Fibroblast of lung (primary cell): Measurements from ENCODE around the gene DOCK4. TPM values are rescaled to one million over a fixed set of nuclear protein-coding genes. Genes with fewer than 3 reads are reported as not detected.

ENCODE experiments used
- DNase-seq, 2 donors: peaks; one replicate each; pipeline versions ENCODE4 v3.0.0 to v3.0.0-alpha.2; 2010; ENCODE audit warnings: low read depth in 2 of 2
- H2AFZ ChIP-seq: 2 replicates; pipeline ENCODE4 v1.5.1; 2012; ENCODE audit warnings: low read length, control low read depth, inconsistent platforms
- H3K27ac ChIP-seq: 2 replicates; pipeline ENCODE4 v1.5.1; 2011; ENCODE audit warnings: low read length, control low read depth; ENCODE audit not compliant: insufficient read depth
- H3K27me3 ChIP-seq: 2 replicates; pipeline ENCODE4 v1.5.1; 2011; ENCODE audit warnings: mild to moderate bottlenecking, low read length; ENCODE audit not compliant: control insufficient read depth, insufficient read depth
- H3K36me3 ChIP-seq: 2 replicates; pipeline ENCODE4 v1.5.1; 2011; ENCODE audit warnings: low read length; ENCODE audit not compliant: control insufficient read depth, insufficient read depth
- H3K4me1 ChIP-seq: 2 replicates; pipeline ENCODE4 v1.5.1; 2011; ENCODE audit warnings: low read length; ENCODE audit not compliant: control insufficient read depth, insufficient read depth; ENCODE audit errors: extremely low read depth
- H3K4me2 ChIP-seq: 2 replicates; pipeline ENCODE4 v1.5.1; 2011; ENCODE audit warnings: low read length, control low read depth; ENCODE audit not compliant: insufficient read depth; ENCODE audit errors: extremely low read depth
- H3K4me3 ChIP-seq, 4 experiments: fragments of 200-600 bp in 1 of 4; sonication (generic) in 1 of 4; replicated peaks in 1 of 4; 2 replicates each; pipeline ENCODE4 v1.5.1; 2011 to 2016; ENCODE audit warnings: low read length in 4 of 4, low read depth in 3 of 4, mild to moderate bottlenecking in 3 of 4, control low read depth in 2 of 4, inconsistent platforms in 1 of 4, mixed read lengths in 1 of 4; ENCODE audit not compliant: insufficient read depth in 1 of 4; ENCODE audit errors: control extremely low read depth in 1 of 4
- H3K79me2 ChIP-seq: 2 replicates; pipeline ENCODE4 v1.5.1; 2012; ENCODE audit warnings: mild to moderate bottlenecking, low read length, inconsistent platforms; ENCODE audit not compliant: control insufficient read depth, insufficient read depth
- H3K9ac ChIP-seq: 2 replicates; pipeline ENCODE4 v1.5.1; 2011; ENCODE audit warnings: mild to moderate bottlenecking, low read length, control low read depth; ENCODE audit not compliant: insufficient read depth
- H3K9me3 ChIP-seq: 2 replicates; pipeline ENCODE4 v1.5.1; 2012; ENCODE audit warnings: low read depth, low read length; ENCODE audit not compliant: control insufficient read depth, insufficient read depth
- H4K20me1 ChIP-seq: 2 replicates; pipeline ENCODE4 v1.5.1; 2011; ENCODE audit warnings: low read length; ENCODE audit not compliant: control insufficient read depth, insufficient read depth; ENCODE audit errors: extremely low read depth
- CTCF ChIP-seq, 2 donors: IDR thresholded peaks in 1 of 2; conservative IDR thresholded peaks in 1 of 2; 1 replicate in 1 of 2; 2 replicates in 1 of 2; pipeline ENCODE4 v1.5.1; 2011 to 2012; ENCODE audit warnings: low read length in 2 of 2, control low read depth in 1 of 2, inconsistent platforms in 1 of 2, low read depth in 1 of 2, mild to moderate bottlenecking in 1 of 2
- EZH2 ChIP-seq: IDR thresholded peaks from 2 replicates; pipeline ENCODE4 v1.5.1; 2012; ENCODE audit warnings: low read length, control low read depth, mild to moderate bottlenecking; ENCODE audit errors: missing control alignments
- polyA plus RNA-seq, 2 donors: library from polyadenylated mRNA; depleted of rRNA in 1 of 2; stranded (reverse) in 1 of 2; unstranded in 1 of 2; fragments of >200 nt; gene quantifications; 2 replicates each; pipeline ENCODE4 v1.2.1, GENCODE V29; 2011 to 2012; ENCODE audit warnings: missing spikeins in 1 of 2
- total RNA-seq: library from RNA; depleted of rRNA; stranded (reverse); fragments of >200 nt; gene quantifications from 2 replicates; pipeline ENCODE4 v1.2.1, GENCODE V29; 2014

Gene DOCK4
- total and polyA plus RNA-seq, 2 donors (not counting 1 experiment from before 2014, with no cell fraction given) = 20.8 to 39.3 TPM

- H3K9ac ChIP-seq = no peak overlapping the region
- H3K9me3 ChIP-seq = no peaks in the 10 kb centered on the region
- no peaks in the 10 kb centered on the region for H3K79me2 ChIP-seq
- H3K4me1 ChIP-seq = no peaks in the 10 kb centered on the region
- H3K27ac ChIP-seq = no peak overlapping the region
- no peaks in the 10 kb centered on the region for H3K27me3 ChIP-seq
- H4K20me1 ChIP-seq = no peaks in the 10 kb centered on the region
- H3K4me2 ChIP-seq = no peak overlapping the region
- no peak overlapping the region for H2AFZ ChIP-seq
- no peak overlapping the region for H3K4me3 ChIP-seq
- DNase-seq = no peak
- no peaks in the 10 kb centered on the region for H3K36me3 ChIP-seq
- TF ChIP-seq EZH2 (no peak), CTCF (conservative IDR thresholded peaks at IDR 0.05 in 1 of 2, IDR thresholded peaks at IDR 0.05 in 1 of 2; ENCODE audit: low read depth in 1 of 2, low read length in 2 of 2) (no peak)
Observed at GRCh38 chr7:111895049-111895448, 311.1 kb downstream of the DOCK4 start.

- no peak overlapping the region for H3K4me2 ChIP-seq
- no peaks in the 10 kb centered on the region for H3K27me3 ChIP-seq
- DNase-seq = no peak
Observed at GRCh38 chr7:111894518-111894917, 311.7 kb downstream of the DOCK4 start.

GRCh38 chr7:111893190-111893589 lies 313.0 kb downstream of the DOCK4 start:
- no peaks in the 10 kb centered on the region for H3K36me3 ChIP-seq
- no peaks in the 10 kb centered on the region for H3K79me2 ChIP-seq
- no peaks in the 10 kb centered on the region for H3K4me1 ChIP-seq
- H4K20me1 ChIP-seq = no peaks in the 10 kb centered on the region
- no peak overlapping the region for H3K27ac ChIP-seq
- DNase-seq = no peak
- H3K4me3 ChIP-seq = no peak overlapping the region
- TF ChIP-seq EZH2 (no peak), CTCF (conservative IDR thresholded peaks at IDR 0.05 in 1 of 2, IDR thresholded peaks at IDR 0.05 in 1 of 2; ENCODE audit: low read depth in 1 of 2, low read length in 2 of 2) (no peak)
- H3K27me3 ChIP-seq = no peaks in the 10 kb centered on the region
- H2AFZ ChIP-seq = no peak overlapping the region
- H3K9ac ChIP-seq = no peak overlapping the region
- no peaks in the 10 kb centered on the region for H3K9me3 ChIP-seq
- no peak overlapping the region for H3K4me2 ChIP-seq

More at GRCh38 chr7:111894518-111894917, 311.7 kb downstream of the DOCK4 start:
- Histone ChIP-seq H3K4me1 (no peaks in the 10 kb centered on the region), H3K4me3 (no peak overlapping the region), H4K20me1 (no peaks in the 10 kb centered on the region), H2AFZ (no peak overlapping the region), H3K79me2 (no peaks in the 10 kb centered on the region), H3K9ac (no peak overlapping the region), H3K36me3 (no peaks in the 10 kb centered on the region), H3K27ac (no peak overlapping the region), H3K9me3 (no peaks in the 10 kb centered on the region)
- TF ChIP-seq CTCF (conservative IDR thresholded peaks at IDR 0.05 in 1 of 2, IDR thresholded peaks at IDR 0.05 in 1 of 2; ENCODE audit: low read depth in 1 of 2, low read length in 2 of 2) = no peak
- TF ChIP-seq EZH2 = no peak
